DND-41 (cell line): ENCODE measurements around the gene SLC6A12.
A peak's percentile ranks its signal among the peaks of the same experiment; 100 is the strongest.

Experiments
- ATAC-seq: fragments of 200-7000 bp; cut with Tn5 transposase; 3 replicates; pipeline ENCODE4 v1.9.1; 2021; ENCODE audit warnings: low read depth; ENCODE audit not compliant: insufficient read depth
- DNase-seq: peaks from one replicate; pipeline ENCODE4 v3.0.0-alpha.2; 2020
- H2AFZ ChIP-seq: 2 replicates; pipeline ENCODE4 v1.6.0; 2012; ENCODE audit warnings: low read depth, low read length
- H3K27ac ChIP-seq: 2 replicates; pipeline ENCODE4 v1.5.1; 2012; ENCODE audit warnings: low read length, inconsistent platforms
- H3K27me3 ChIP-seq: fragments of 200-600 bp; sonication (generic); 2 replicates; pipeline ENCODE4 v1.6.0; 2012; ENCODE audit warnings: low read length, mild to moderate bottlenecking, inconsistent platforms; ENCODE audit not compliant: insufficient read depth, poor library complexity
- H3K36me3 ChIP-seq: 2 replicates; pipeline ENCODE4 v1.5.1; 2012; ENCODE audit warnings: low read length, inconsistent platforms; ENCODE audit not compliant: insufficient read depth
- H3K4me1 ChIP-seq: 2 replicates; pipeline ENCODE4 v1.5.1; 2012; ENCODE audit warnings: mild to moderate bottlenecking, low read length; ENCODE audit not compliant: insufficient read depth
- H3K4me2 ChIP-seq: 2 replicates; pipeline ENCODE4 v1.6.0; 2012; ENCODE audit warnings: mild to moderate bottlenecking, moderate library complexity, low read length, inconsistent platforms; ENCODE audit not compliant: insufficient read depth
- H3K4me3 ChIP-seq, 2 experiments: fragments of 200-600 bp in 1 of 2; shearing (Covaris generic) in 1 of 2; 2 replicates each; pipeline ENCODE4 v1.5.1; 2012 to 2016; ENCODE audit warnings: inconsistent platforms in 2 of 2, low read length in 2 of 2, mild to moderate bottlenecking in 2 of 2, low read depth in 1 of 2, moderate library complexity in 1 of 2
- H3K79me2 ChIP-seq: 2 replicates; pipeline ENCODE4 v1.6.0; 2012; ENCODE audit warnings: low read length, inconsistent platforms; ENCODE audit not compliant: insufficient read depth
- H3K9ac ChIP-seq: 2 replicates; pipeline ENCODE4 v1.6.0; 2012; ENCODE audit warnings: low read depth, mild to moderate bottlenecking, inconsistent platforms, low read length, moderate library complexity
- H3K9me3 ChIP-seq: 2 replicates; pipeline ENCODE4 v1.5.1; 2012; ENCODE audit warnings: low read length, moderate library complexity, mild to moderate bottlenecking, inconsistent platforms; ENCODE audit not compliant: insufficient read depth, severe bottlenecking
- H4K20me1 ChIP-seq: 2 replicates; pipeline ENCODE4 v1.6.0; 2012; ENCODE audit warnings: low read length; ENCODE audit not compliant: insufficient read depth
- CTCF ChIP-seq: IDR thresholded peaks from 2 replicates; pipeline ENCODE4 v1.5.1; 2012; ENCODE audit warnings: borderline replicate concordance, low read length, moderate library complexity, mild to moderate bottlenecking; ENCODE audit not compliant: poor library complexity, severe bottlenecking; ENCODE audit errors: extremely low read depth
- EZH2 ChIP-seq: IDR thresholded peaks from 3 replicates; pipeline ENCODE4 v1.6.1; 2012; ENCODE audit warnings: borderline replicate concordance, low read depth, mild to moderate bottlenecking, moderate library complexity, low read length, inconsistent platforms; ENCODE audit not compliant: severe bottlenecking

Gene SLC6A12

GRCh38 chr12:162467-163307 lies 51.3 kb downstream of the SLC6A12 start:
- H2AFZ ChIP-seq: no peak overlapping the region
- no peaks in the 10 kb centered on the region for H3K9me3 ChIP-seq
- TF ChIP-seq EZH2 (no peak), CTCF (no peak)
- ATAC-seq (0 out of 3 replicates have a peak, but pooled peaks have one; percentile 22), DNase-seq (no peak)
- H3K4me3 ChIP-seq: no peak overlapping the region
- H3K79me2 ChIP-seq: no peaks in the 10 kb centered on the region
- no peak overlapping the region for H3K9ac ChIP-seq
- H3K36me3 ChIP-seq: no peaks in the 10 kb centered on the region
- H3K4me2 ChIP-seq: no peak overlapping the region
- H4K20me1 ChIP-seq: no peaks in the 10 kb centered on the region
- no peak overlapping the region for H3K27ac ChIP-seq
- no peaks in the 10 kb centered on the region for H3K4me1 ChIP-seq
- peaks cover 15% of the 10 kb centered on the region for H3K27me3 ChIP-seq

- TF ChIP-seq CTCF (no peak), EZH2 (no peak)
- no peak overlapping the region for H3K4me3 ChIP-seq
- H3K4me2 ChIP-seq: no peak overlapping the region
- H2AFZ ChIP-seq: no peak overlapping the region
- no peak overlapping the region for H3K9ac ChIP-seq
- H3K27ac ChIP-seq: no peak overlapping the region
- no peaks in the 10 kb centered on the region for H3K9me3 ChIP-seq
- no peaks in the 10 kb centered on the region for H3K79me2 ChIP-seq
- peaks cover 13% of the 10 kb centered on the region for H3K27me3 ChIP-seq
- no peaks in the 10 kb centered on the region for H4K20me1 ChIP-seq
- ATAC-seq (no peak), DNase-seq (no peak)
- H3K4me1 ChIP-seq: no peaks in the 10 kb centered on the region
- H3K36me3 ChIP-seq: no peaks in the 10 kb centered on the region
Observed at GRCh38 chr12:161823-162222, 52.1 kb downstream of the SLC6A12 start.

GRCh38 chr12:160858-161257 lies 53.1 kb downstream of the SLC6A12 start:
- Histone ChIP-seq H2AFZ (no peak overlapping the region), H4K20me1 (no peaks in the 10 kb centered on the region), H3K9ac (no peak overlapping the region), H3K4me1 (no peaks in the 10 kb centered on the region), H3K79me2 (no peaks in the 10 kb centered on the region), H3K4me2 (no peak overlapping the region), H3K36me3 (no peaks in the 10 kb centered on the region), H3K9me3 (no peaks in the 10 kb centered on the region), H3K27me3 (peaks cover 13% of the 10 kb centered on the region), H3K27ac (no peak overlapping the region), H3K4me3 (no peak overlapping the region)
- DNase-seq (no peak), ATAC-seq (no peak)
- TF ChIP-seq CTCF (no peak), EZH2 (no peak)
